ENCODE measurements around the gene UVRAG. TPM values are rescaled to one million over a fixed set of nuclear protein-coding genes. Genes with fewer than 3 reads are reported as not detected.
A peak's percentile ranks its signal among the peaks of the same experiment; 100 is the strongest.
"Not testable (repeated sequence)": the region's sequence is repeated elsewhere in the genome, so short reads cannot be mapped to it uniquely, and the experiment has no call there.

The UVRAG gene
- total RNA-seq, 1 experiment from 2014 or later: 16.4 TPM

- Histone ChIP-seq H3K36me3 (replicated peaks; ENCODE audit: control insufficient read depth, insufficient read depth, low read length) (no peaks in the 10 kb centered on the region), H3K4me3 (ENCODE audit: insufficient read depth, low read depth, low read length) (no peak overlapping the region), H3K27me3 (ENCODE audit: control insufficient read depth, insufficient read depth, low read length) (no peaks in the 10 kb centered on the region)
- DNase-seq: no peak
These were observed 153.1 kb downstream of the UVRAG start for GRCh38 chr11:75968021-75968625.

DNA sequence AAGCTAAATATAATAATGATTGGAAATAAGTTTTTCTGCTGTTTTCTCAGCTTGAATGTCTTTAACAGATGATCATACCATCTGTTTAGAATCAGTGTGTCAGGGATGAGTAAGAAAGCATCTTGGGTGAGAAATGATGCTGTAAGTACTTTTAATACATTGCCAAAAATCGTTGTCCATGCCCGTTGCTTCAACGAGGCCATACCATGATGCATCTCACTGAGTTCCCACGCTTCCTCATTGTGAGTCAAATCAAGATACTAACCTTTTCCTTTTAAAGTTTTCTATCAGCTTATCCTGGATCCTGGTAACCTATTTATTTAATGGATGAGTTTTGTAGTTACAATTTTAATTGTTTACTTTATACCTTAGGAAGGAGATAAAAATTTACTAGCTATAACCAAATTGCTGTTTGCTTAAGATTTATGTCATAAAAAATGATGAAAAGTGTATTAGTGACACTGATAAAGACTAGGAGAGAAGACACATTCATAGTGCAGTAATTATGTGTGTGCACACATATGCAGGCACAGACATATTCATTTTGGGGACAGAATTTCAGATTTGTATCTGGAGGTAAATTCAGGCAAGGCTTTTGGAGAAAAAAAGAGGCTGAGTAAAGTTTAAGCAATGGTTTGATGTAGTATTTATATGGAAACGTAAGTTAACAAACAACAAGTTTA is 154.8 kb downstream of the UVRAG start:
- H3K4me3 ChIP-seq (ENCODE audit: insufficient read depth, low read depth, low read length): no peak overlapping the region
- no peaks in the 10 kb centered on the region for H3K27me3 ChIP-seq (ENCODE audit: control insufficient read depth, insufficient read depth, low read length)
- no peaks in the 10 kb centered on the region for H3K36me3 ChIP-seq (replicated peaks; ENCODE audit: control insufficient read depth, insufficient read depth, low read length)
- no peak for DNase-seq

- not testable (repeated sequence) for H3K4me3 ChIP-seq (ENCODE audit: insufficient read depth, low read depth, low read length); H3K27me3 ChIP-seq (ENCODE audit: control insufficient read depth, insufficient read depth, low read length); H3K36me3 ChIP-seq (replicated peaks; ENCODE audit: control insufficient read depth, insufficient read depth, low read length); DNase-seq
These were observed 158.7 kb downstream of the UVRAG start for GRCh38 chr11:75973710-75974109.

DNA sequence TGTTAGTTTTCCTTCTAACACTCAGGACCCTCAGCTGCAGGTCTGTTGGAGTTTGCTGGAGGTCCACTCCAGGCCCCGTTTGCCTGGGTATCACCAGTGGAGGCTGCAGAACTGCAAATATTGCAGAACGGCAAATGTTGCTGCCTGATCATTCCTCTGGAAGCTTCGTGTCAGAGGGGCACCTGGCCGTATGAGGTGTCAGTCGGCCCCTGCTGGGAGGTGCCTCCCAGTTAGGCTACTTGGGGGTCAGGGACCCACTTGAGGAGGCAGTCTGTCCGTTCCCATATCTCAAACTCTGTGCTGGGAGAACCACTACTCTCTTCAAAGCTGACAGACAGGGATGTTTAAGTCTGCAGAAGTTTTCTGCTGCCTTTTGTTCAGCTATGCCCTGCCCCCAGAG is 164.1 kb downstream of the UVRAG start:
- H3K4me3 ChIP-seq (ENCODE audit: insufficient read depth, low read depth, low read length); DNase-seq; H3K36me3 ChIP-seq (replicated peaks; ENCODE audit: control insufficient read depth, insufficient read depth, low read length); H3K27me3 ChIP-seq (ENCODE audit: control insufficient read depth, insufficient read depth, low read length): not testable (repeated sequence)

GRCh38 chr11:75979479-75980027 is 164.5 kb downstream of the UVRAG start:
- not testable (repeated sequence) for H3K27me3 ChIP-seq (ENCODE audit: control insufficient read depth, insufficient read depth, low read length); DNase-seq; H3K36me3 ChIP-seq (replicated peaks; ENCODE audit: control insufficient read depth, insufficient read depth, low read length)
- peak overlapping the region; percentile 67 for H3K4me3 ChIP-seq (ENCODE audit: insufficient read depth, low read depth, low read length)

DNA sequence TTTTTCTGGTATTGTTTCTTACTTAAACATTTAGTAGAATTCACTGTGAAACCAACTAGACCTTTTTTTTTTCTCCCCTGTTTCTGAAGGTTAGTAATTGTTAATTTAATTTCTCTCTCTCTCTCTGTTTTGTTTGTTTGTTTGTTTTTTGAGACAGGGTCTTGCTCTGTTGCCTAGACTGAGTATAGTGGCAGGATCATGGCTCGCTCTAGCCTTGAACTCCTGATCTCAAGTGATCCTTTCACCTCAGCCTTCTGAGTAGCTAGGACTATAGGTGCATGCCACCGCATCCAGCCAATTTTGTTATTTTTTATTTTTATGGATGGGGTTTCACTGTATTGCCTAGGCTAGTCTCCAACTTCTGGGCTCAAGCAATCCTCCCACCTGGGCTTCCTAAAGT is 165.0 kb downstream of the UVRAG start:
- peak overlapping the region; percentile 67 for H3K4me3 ChIP-seq (ENCODE audit: insufficient read depth, low read depth, low read length)
- H3K36me3 ChIP-seq (replicated peaks; ENCODE audit: control insufficient read depth, insufficient read depth, low read length): peaks cover 3% of the 10 kb centered on the region
- DNase-seq: no peak
- no peaks in the 10 kb centered on the region for H3K27me3 ChIP-seq (ENCODE audit: control insufficient read depth, insufficient read depth, low read length)

DNA sequence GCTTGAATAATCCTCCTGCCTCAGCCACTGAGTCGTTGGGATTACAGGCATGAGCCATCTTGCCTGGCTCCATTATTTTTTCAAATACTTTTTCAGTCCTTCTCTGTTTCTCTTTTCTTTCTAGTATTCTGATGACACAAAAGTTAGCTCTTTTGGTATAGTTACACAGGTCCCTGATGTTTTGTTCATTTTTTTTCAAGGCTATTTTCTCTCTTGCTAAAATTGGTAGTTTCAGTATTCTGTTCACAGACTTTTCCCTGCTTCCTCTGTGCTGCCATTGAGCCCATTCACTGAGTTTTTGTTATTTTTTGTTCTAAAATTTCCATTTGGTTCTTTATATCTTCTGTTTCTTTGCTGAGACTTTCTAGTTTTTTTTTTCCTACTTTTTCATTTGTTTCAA is 166.5 kb downstream of the UVRAG start:
- no peak for DNase-seq
- H3K27me3 ChIP-seq (ENCODE audit: control insufficient read depth, insufficient read depth, low read length): no peaks in the 10 kb centered on the region
- no peak overlapping the region; the same call in 1 of the 2 replicates for H3K4me3 ChIP-seq (ENCODE audit: insufficient read depth, low read depth, low read length)
- H3K36me3 ChIP-seq (replicated peaks; ENCODE audit: control insufficient read depth, insufficient read depth, low read length): peaks cover 3% of the 10 kb centered on the region

GRCh38 chr11:75982309-75982708 is 167.3 kb downstream of the UVRAG start:
- H3K4me3 ChIP-seq (ENCODE audit: insufficient read depth, low read depth, low read length): no peak overlapping the region
- peaks cover 3% of the 10 kb centered on the region for H3K36me3 ChIP-seq (replicated peaks; ENCODE audit: control insufficient read depth, insufficient read depth, low read length)
- DNase-seq: peak; percentile 13
- H3K27me3 ChIP-seq (ENCODE audit: control insufficient read depth, insufficient read depth, low read length): no peaks in the 10 kb centered on the region

DNA sequence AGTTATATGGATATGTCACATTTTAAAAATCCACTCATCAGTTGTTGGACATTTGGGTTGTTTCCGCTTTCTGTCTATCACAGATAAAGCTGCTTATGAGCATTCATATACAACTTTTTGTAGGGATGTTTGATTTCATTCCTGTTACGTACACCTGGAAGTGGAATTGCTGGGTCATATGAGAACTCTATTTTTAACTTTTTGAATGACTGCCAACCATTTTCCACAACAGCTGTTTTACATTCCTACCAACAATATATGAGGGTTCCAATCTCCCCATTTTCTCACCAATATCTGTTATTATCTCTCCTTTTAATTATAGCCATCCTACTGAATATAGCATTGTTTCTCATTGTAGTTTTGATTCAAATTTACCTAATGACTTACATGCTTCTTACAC is 172.0 kb downstream of the UVRAG start:
- H3K27me3 ChIP-seq (ENCODE audit: control insufficient read depth, insufficient read depth, low read length): no peaks in the 10 kb centered on the region
- no peak for DNase-seq
- no peak overlapping the region for H3K4me3 ChIP-seq (ENCODE audit: insufficient read depth, low read depth, low read length)
- H3K36me3 ChIP-seq (replicated peaks; ENCODE audit: control insufficient read depth, insufficient read depth, low read length): peaks cover 3% of the 10 kb centered on the region

- Histone ChIP-seq H3K27me3 (ENCODE audit: control insufficient read depth, insufficient read depth, low read length) (no peaks in the 10 kb centered on the region), H3K4me3 (ENCODE audit: insufficient read depth, low read depth, low read length) (no peak overlapping the region), H3K36me3 (replicated peaks; ENCODE audit: control insufficient read depth, insufficient read depth, low read length) (no peaks in the 10 kb centered on the region)
- DNase-seq: no peak
These were observed 178.1 kb downstream of the UVRAG start for GRCh38 chr11:75993126-75993525.

DNA sequence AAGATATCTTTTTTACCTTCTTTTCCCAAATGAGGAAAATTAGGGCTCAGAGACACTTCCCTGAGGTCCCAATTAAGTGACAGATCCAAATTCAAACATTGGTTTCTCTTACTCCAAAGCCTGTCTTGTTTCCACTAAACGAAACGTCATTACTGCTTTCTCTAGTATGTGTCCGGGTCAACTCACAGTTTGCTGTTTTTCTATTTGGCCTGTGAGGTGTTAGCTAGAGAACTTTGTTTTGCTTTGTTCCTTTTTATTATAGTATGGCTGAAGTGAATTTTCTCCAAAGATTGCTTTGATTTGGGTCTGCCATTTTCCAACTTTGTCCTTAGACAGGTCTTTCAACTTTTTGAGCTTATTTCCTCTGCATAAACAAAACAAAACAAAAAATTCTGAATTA is 179.6 kb downstream of the UVRAG start:
- H3K27me3 ChIP-seq (ENCODE audit: control insufficient read depth, insufficient read depth, low read length): no peaks in the 10 kb centered on the region

GRCh38 chr11:75996523-75997442 is 181.8 kb downstream of the UVRAG start:
- no peaks in the 10 kb centered on the region for H3K36me3 ChIP-seq (replicated peaks; ENCODE audit: control insufficient read depth, insufficient read depth, low read length)
- no peaks in the 10 kb centered on the region for H3K27me3 ChIP-seq (ENCODE audit: control insufficient read depth, insufficient read depth, low read length)
- H3K4me3 ChIP-seq (ENCODE audit: insufficient read depth, low read depth, low read length): no peak overlapping the region
- no peak for DNase-seq

More for the DNA sequence above, 179.6 kb downstream of the UVRAG start:
- no peaks in the 10 kb centered on the region for H3K36me3 ChIP-seq (replicated peaks; ENCODE audit: control insufficient read depth, insufficient read depth, low read length)
- no peak for DNase-seq
- no peak overlapping the region for H3K4me3 ChIP-seq (ENCODE audit: insufficient read depth, low read depth, low read length)

GRCh38 chr11:76004400-76004799 is 189.4 kb downstream of the UVRAG start:
- Histone ChIP-seq H3K4me3 (ENCODE audit: insufficient read depth, low read depth, low read length) (no peak overlapping the region), H3K27me3 (ENCODE audit: control insufficient read depth, insufficient read depth, low read length) (no peaks in the 10 kb centered on the region), H3K36me3 (replicated peaks; ENCODE audit: control insufficient read depth, insufficient read depth, low read length) (no peaks in the 10 kb centered on the region; the same call in 1 of the 2 replicates)
- no peak for DNase-seq

DNA sequence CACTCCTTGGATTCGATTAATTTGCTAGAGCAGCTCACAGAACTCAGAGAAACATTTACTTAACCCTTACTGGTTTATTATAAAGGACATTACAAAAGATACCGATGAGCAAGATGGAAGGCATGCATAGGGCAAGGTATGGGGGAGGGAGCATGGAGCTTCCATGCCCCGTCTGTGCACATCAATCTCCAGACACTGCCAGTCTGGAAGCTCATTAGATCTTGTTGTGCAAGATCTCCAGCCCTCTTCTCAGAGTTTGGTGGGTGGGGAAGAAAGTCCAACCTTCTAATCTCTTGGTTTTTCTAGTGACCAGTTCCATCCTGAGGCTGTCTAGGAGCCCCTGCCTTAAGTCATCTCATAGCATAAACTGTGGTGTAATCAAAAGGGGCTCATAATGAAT is 190.7 kb downstream of the UVRAG start:
- H3K4me3 ChIP-seq (ENCODE audit: insufficient read depth, low read depth, low read length): no peak overlapping the region

More for the DNA sequence above, 190.7 kb downstream of the UVRAG start:
- no peak for DNase-seq
- Histone ChIP-seq H3K36me3 (replicated peaks; ENCODE audit: control insufficient read depth, insufficient read depth, low read length) (no peaks in the 10 kb centered on the region; the same call in 1 of the 2 replicates), H3K27me3 (ENCODE audit: control insufficient read depth, insufficient read depth, low read length) (no peaks in the 10 kb centered on the region)

All from H7 (cell line).